OCI-M1 (cell line): ENCODE measurements around the gene SDSL.

Source experiments
- DNase-seq: peaks from one replicate; lab custom pipeline; 2025; lab: John Stamatoyannopoulos, UW

The SDSL gene

GRCh38 chr12:113422030-113422885 lies at the start of gene SDSL:
Gene SDSL (plus strand): TSS chr12:113422380. CDS start chr12:113427983, 5,603 bp downstream.
- DNase-seq = peak; percentile 98

GRCh38 chr12:113373440-113373839 lies 48.7 kb upstream of the SDSL start:
- no peak for DNase-seq

- no peak for DNase-seq
These were observed 48.2 kb upstream of the SDSL start for GRCh38 chr12:113373969-113374368.

GRCh38 chr12:113374823-113375428 lies 47.3 kb upstream of the SDSL start:
- DNase-seq = no peak

- no peak for DNase-seq
These were observed 43.9 kb upstream of the SDSL start for GRCh38 chr12:113378291-113378690.

- DNase-seq = no peak
These were observed 41.0 kb upstream of the SDSL start for GRCh38 chr12:113381220-113381619.

- DNase-seq = no peak
These were observed 40.0 kb upstream of the SDSL start for GRCh38 chr12:113382206-113382605.

- no peak for DNase-seq
These were observed 37.4 kb upstream of the SDSL start for GRCh38 chr12:113384778-113385177.

GRCh38 chr12:113385282-113385882 lies 36.8 kb upstream of the SDSL start:
- DNase-seq = no peak

GRCh38 chr12:113386866-113387566 lies 35.2 kb upstream of the SDSL start:
- no peak for DNase-seq

GRCh38 chr12:113387631-113388030 lies 34.5 kb upstream of the SDSL start:
- no peak for DNase-seq

GRCh38 chr12:113388351-113388750 lies 33.8 kb upstream of the SDSL start:
- no peak for DNase-seq

- no peak for DNase-seq
These were observed 31.8 kb upstream of the SDSL start for GRCh38 chr12:113390064-113391043.

GRCh38 chr12:113391145-113391544 lies 31.0 kb upstream of the SDSL start:
- DNase-seq = no peak

- DNase-seq = no peak
These were observed 30.4 kb upstream of the SDSL start for GRCh38 chr12:113391650-113392337.

GRCh38 chr12:113392520-113392919 lies 29.7 kb upstream of the SDSL start:
- DNase-seq = no peak

GRCh38 chr12:113392988-113393579 lies 29.1 kb upstream of the SDSL start:
- no peak for DNase-seq

- DNase-seq = no peak
These were observed 28.4 kb upstream of the SDSL start for GRCh38 chr12:113393749-113394148.

- DNase-seq = no peak
These were observed 27.1 kb upstream of the SDSL start for GRCh38 chr12:113395119-113395518.

GRCh38 chr12:113396200-113396599 lies 26.0 kb upstream of the SDSL start:
- DNase-seq = no peak
